HEK293 (cell line): Measurements from ENCODE around the gene SHOC2.

Source experiments
- ELK4 ChIP-seq: IDR thresholded peaks from 2 replicates; pipeline ENCODE4 v1.6.1; 2011; ENCODE audit warnings: mild to moderate bottlenecking, low read depth, low read length, borderline replicate concordance
- KLF10 ChIP-seq: fragments of 450-650 bp; IDR thresholded peaks from 2 replicates; pipeline ENCODE4 v1.5.1; 2018; ENCODE audit warnings: missing biosample characterization, mild to moderate bottlenecking, missing genetic modification characterization
- OSR2 ChIP-seq: fragments of 450-650 bp; formaldehyde crosslinking; IDR thresholded peaks from 2 replicates; pipeline ENCODE4 v1.5.1; 2016; ENCODE audit warnings: missing biosample characterization, missing genetic modification characterization
- SETDB1 ChIP-seq: IDR thresholded peaks from one replicate; pipeline ENCODE4 v1.6.1; 2017; ENCODE audit warnings: mild to moderate bottlenecking, low read length, moderate library complexity, mixed read lengths; ENCODE audit not compliant: insufficient read length
- SP3 ChIP-seq: fragments of 450-650 bp; formaldehyde crosslinking; IDR thresholded peaks from 2 replicates; pipeline ENCODE4 v1.5.1; 2016; ENCODE audit warnings: missing biosample characterization, missing genetic modification characterization
- TRIM28 ChIP-seq: IDR thresholded peaks from 2 replicates; pipeline ENCODE4 v1.6.1; 2011; ENCODE audit warnings: low read length, control low read depth, borderline replicate concordance
- TSHZ1 ChIP-seq: fragments of 450-650 bp; formaldehyde crosslinking; IDR thresholded peaks from 2 replicates; pipeline ENCODE4 v1.5.1; 2016; ENCODE audit warnings: missing biosample characterization, missing genetic modification characterization, borderline replicate concordance
- ZBTB49 ChIP-seq: fragments of 450-650 bp; formaldehyde crosslinking; IDR thresholded peaks from 2 replicates; pipeline ENCODE4 v1.5.1; 2016; ENCODE audit warnings: missing biosample characterization, missing genetic modification characterization, low read depth
- ZFHX2 ChIP-seq: fragments of 450-650 bp; formaldehyde crosslinking; conservative IDR thresholded peaks from 2 replicates; pipeline ENCODE4 v1.5.1; 2016; ENCODE audit warnings: missing biosample characterization, missing genetic modification characterization
- ZNF10 ChIP-seq: fragments of 450-650 bp; formaldehyde crosslinking; IDR thresholded peaks from 2 replicates; pipeline ENCODE4 v1.5.1; 2017; ENCODE audit warnings: missing biosample characterization, missing genetic modification characterization
- ZNF132 ChIP-seq: fragments of 450-650 bp; formaldehyde crosslinking; IDR thresholded peaks from 2 replicates; pipeline ENCODE4 v1.5.1; 2017; ENCODE audit warnings: missing biosample characterization, missing genetic modification characterization, borderline replicate concordance
- ZNF202 ChIP-seq: fragments of 450-650 bp; formaldehyde crosslinking; IDR thresholded peaks from 2 replicates; pipeline ENCODE4 v1.5.1; 2016; ENCODE audit warnings: missing biosample characterization, missing genetic modification characterization, borderline replicate concordance
- ZNF211 ChIP-seq: fragments of 450-650 bp; formaldehyde crosslinking; IDR thresholded peaks from 2 replicates; pipeline ENCODE4 v1.5.1; 2016; ENCODE audit warnings: low read depth, missing biosample characterization, missing genetic modification characterization
- ZNF292 ChIP-seq: fragments of 450-650 bp; formaldehyde crosslinking; IDR thresholded peaks from 2 replicates; pipeline ENCODE4 v1.5.1; 2016; ENCODE audit warnings: low read depth, missing biosample characterization, missing genetic modification characterization, borderline replicate concordance
- ZNF302 ChIP-seq: fragments of 450-650 bp; formaldehyde crosslinking; IDR thresholded peaks from 2 replicates; pipeline ENCODE4 v1.5.1; 2016; ENCODE audit warnings: missing biosample characterization, missing genetic modification characterization, low read depth
- ZNF350 ChIP-seq: fragments of 450-650 bp; formaldehyde crosslinking; IDR thresholded peaks from 2 replicates; pipeline ENCODE4 v1.5.0; 2017; ENCODE audit warnings: missing biosample characterization, mild to moderate bottlenecking, missing genetic modification characterization
- ZNF354C ChIP-seq: fragments of 450-650 bp; formaldehyde crosslinking; IDR thresholded peaks from 2 replicates; pipeline ENCODE4 v1.5.1; 2016; ENCODE audit warnings: missing biosample characterization, missing genetic modification characterization, low read depth, borderline replicate concordance
- ZNF37A ChIP-seq: fragments of 450-650 bp; IDR thresholded peaks from 2 replicates; pipeline ENCODE4 v1.5.1; 2018; ENCODE audit warnings: missing biosample characterization, missing genetic modification characterization
- ZNF513 ChIP-seq: fragments of 450-650 bp; IDR thresholded peaks from 2 replicates; pipeline ENCODE4 v1.5.1; 2018; ENCODE audit warnings: missing biosample characterization, missing genetic modification characterization
- ZNF561 ChIP-seq: fragments of 450-650 bp; IDR thresholded peaks from 2 replicates; pipeline ENCODE4 v1.5.1; 2018; ENCODE audit warnings: missing biosample characterization, missing genetic modification characterization, borderline replicate concordance
- ZNF626 ChIP-seq: fragments of 450-650 bp; sonication (Bioruptor Pico); formaldehyde crosslinking; IDR thresholded peaks from 2 replicates; pipeline ENCODE4 v1.5.1; 2018; ENCODE audit warnings: missing biosample characterization, missing genetic modification characterization, inconsistent platforms
- ZNF639 ChIP-seq: fragments of 450-650 bp; formaldehyde crosslinking; IDR thresholded peaks from 2 replicates; pipeline ENCODE4 v1.5.1; 2016; ENCODE audit warnings: missing biosample characterization, missing genetic modification characterization
- ZNF660 ChIP-seq: fragments of 450-650 bp; IDR thresholded peaks from 2 replicates; pipeline ENCODE4 v1.5.1; 2018; ENCODE audit warnings: missing biosample characterization, mild to moderate bottlenecking, missing genetic modification characterization
- ZNF692 ChIP-seq: fragments of 450-650 bp; formaldehyde crosslinking; IDR thresholded peaks from 2 replicates; pipeline ENCODE4 v1.5.1; 2016; ENCODE audit warnings: missing biosample characterization, missing genetic modification characterization
- ZNF701 ChIP-seq: fragments of 450-650 bp; formaldehyde crosslinking; IDR thresholded peaks from 2 replicates; pipeline ENCODE4 v1.5.1; 2016; ENCODE audit warnings: missing biosample characterization, missing genetic modification characterization
- ZSCAN4 ChIP-seq: fragments of 450-650 bp; formaldehyde crosslinking; IDR thresholded peaks from 2 replicates; pipeline ENCODE4 v1.5.1; 2017; ENCODE audit warnings: missing biosample characterization, missing genetic modification characterization

Gene SHOC2

GRCh38 chr10:110901954-110902819 lies 17.2 kb upstream of the SHOC2 start (continued):
- TF ChIP-seq TSHZ1 (tag by site-specific recombination): no peak
- TF ChIP-seq ZNF701: no peak
- peak; percentile 50 for TF ChIP-seq ZNF660 (tag by site-specific recombination)
- peak; percentile 78 for TF ChIP-seq ZNF692 (tag by site-specific recombination)
- no peak for TF ChIP-seq ZNF350 (tag by site-specific recombination)
- no peak for TF ChIP-seq ZNF354C
- TF ChIP-seq ZNF211 (tag by site-specific recombination): no peak
- no peak for TF ChIP-seq ZBTB49 (tag by site-specific recombination)
- TF ChIP-seq ZFHX2: peak; percentile 43
- TF ChIP-seq ZNF10: no peak
- peak; percentile 47; the same call in 1 of the 2 replicates for TF ChIP-seq SP3
- no peak for TF ChIP-seq OSR2 (tag by site-specific recombination)
- TF ChIP-seq ELK4: no peak
- no peak for TF ChIP-seq ZNF292
- no peak for TF ChIP-seq ZNF37A (tag by site-specific recombination)
- no peak for TF ChIP-seq SETDB1
- no peak for TF ChIP-seq TRIM28
- TF ChIP-seq ZNF639 (tag by site-specific recombination): no peak
- no peak for TF ChIP-seq ZNF513
- TF ChIP-seq ZNF202 (tag by site-specific recombination): no peak
- no peak for TF ChIP-seq ZSCAN4 (tag by site-specific recombination)
- no peak for TF ChIP-seq ZNF132 (tag by site-specific recombination)
- no peak for TF ChIP-seq ZNF302 (tag by site-specific recombination)
- TF ChIP-seq KLF10 (tag by site-specific recombination): 0 out of 2 replicates have a peak, but pooled peaks have one; percentile 20
- no peak for TF ChIP-seq ZNF561
- TF ChIP-seq ZNF626: no peak
